Activated CD4-positive, alpha-beta T cell treated with anti-CD3 and anti-CD28 coated beads for 4 hours (primary cell): ENCODE data around the gene DYNC1I1.

ENCODE experiments used
- DNase-seq, 2 donors: peaks; one replicate each; pipeline ENCODE4 v3.0.0-alpha.2; 2020

The DYNC1I1 gene

DNA sequence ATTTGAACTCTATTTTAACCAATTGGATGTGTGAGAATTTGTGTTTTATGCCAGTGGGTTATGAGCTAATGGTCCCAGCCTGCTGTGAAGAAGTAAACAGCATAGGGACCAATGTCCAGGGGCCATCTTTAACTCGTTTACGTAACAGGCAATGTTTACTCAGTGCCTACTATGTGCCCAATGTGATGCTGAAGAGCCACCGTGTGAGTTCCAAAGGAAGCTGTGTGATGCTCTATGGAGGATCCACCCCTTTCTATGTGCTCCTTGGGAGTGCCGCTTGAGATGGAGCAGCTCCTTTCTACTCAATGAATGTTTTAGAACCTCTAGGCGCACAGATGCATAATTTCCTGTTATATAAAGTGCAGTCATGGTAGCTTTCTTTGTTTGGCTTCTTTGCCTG, 21.3 kb downstream of the DYNC1I1 start:
- no peak for DNase-seq

GRCh38 chr7:95794917-95795515, 22.7 kb downstream of the DYNC1I1 start:
- DNase-seq, result no peak

DNA sequence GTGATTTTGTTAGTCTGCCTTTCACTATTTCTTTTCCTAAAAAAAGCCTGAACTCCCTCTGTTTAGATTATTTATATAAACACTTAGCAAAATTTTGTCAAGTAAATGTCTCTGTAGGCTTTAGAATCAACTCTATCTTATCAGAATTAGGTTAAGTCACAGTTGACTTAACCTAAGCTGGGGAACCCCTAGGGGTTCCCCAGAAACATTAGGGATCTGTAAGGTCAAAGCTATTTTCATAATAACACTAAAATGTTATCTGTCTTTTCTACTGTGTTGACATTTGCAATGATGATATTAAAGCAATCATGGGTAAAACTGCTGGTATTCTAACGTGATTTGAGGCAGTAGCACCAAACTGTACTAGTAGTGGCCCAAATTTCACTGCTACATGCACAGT, 24.3 kb downstream of the DYNC1I1 start:
- no peak for DNase-seq

GRCh38 chr7:95798401-95798930, 26.1 kb downstream of the DYNC1I1 start:
- DNase-seq, result no peak

DNA sequence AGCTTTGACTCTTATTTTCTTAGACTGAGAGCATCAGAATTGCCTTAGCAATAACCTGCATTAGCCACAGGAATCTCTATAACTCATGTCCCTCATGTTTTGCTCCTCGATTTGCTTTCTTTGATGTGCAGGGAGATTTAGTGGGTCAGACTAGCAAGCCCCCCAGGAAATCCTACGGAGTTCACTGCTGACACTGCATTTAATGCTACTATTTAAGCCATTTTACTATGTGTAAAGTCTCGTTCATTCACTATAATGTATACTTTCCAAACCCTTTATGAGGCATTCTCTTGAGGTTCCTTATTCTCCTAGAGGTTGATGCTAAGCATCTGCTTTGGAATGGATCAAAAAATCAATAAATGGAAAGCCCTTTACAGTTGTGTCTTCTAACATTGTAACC, 28.4 kb downstream of the DYNC1I1 start:
- DNase-seq, result no peak

DNA sequence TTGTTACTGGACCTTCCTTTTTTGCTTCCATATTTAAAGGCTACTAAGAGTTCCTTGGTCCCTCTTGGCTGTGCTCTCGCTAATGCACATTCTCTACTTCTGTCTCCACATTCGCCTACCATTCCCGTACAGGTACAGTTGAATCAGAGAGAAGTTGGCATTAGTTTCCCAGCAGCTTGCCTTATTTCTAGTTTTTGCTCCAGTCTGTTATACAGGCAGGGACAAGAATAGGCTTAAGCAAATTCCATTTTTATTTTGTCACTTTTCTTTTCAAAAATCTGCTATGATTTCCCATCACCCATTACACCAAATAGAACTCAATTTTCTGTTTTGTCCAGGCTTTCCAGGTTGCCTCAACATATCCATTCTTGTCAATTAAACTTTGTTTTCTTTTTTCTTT, 29.9 kb downstream of the DYNC1I1 start:
- DNase-seq, result no peak

DNA sequence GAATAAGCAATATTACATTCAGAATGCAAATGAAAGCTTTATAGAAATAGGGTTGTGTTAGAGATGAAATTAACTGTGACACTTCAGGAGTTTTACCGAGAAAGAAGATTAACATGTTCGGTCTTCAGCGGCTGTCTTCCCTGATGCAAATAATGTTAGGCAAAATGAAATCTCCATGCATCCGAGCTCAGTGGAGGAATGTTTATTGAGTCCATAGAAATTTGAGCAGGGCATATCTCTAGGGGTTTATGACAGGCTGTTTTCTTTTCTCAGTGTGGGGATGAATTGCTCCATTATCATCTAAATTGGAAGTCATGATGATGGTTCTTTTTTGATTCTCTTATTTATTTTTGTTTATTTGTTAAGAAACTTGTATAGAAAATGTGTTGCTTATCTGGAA, 31.7 kb downstream of the DYNC1I1 start:
- DNase-seq, result no peak

- no peak for DNase-seq
These were observed 33.6 kb downstream of the DYNC1I1 start for GRCh38 chr7:95805909-95806308.

- no peak for DNase-seq
These were observed 36.0 kb downstream of the DYNC1I1 start for GRCh38 chr7:95808396-95808795.

DNA sequence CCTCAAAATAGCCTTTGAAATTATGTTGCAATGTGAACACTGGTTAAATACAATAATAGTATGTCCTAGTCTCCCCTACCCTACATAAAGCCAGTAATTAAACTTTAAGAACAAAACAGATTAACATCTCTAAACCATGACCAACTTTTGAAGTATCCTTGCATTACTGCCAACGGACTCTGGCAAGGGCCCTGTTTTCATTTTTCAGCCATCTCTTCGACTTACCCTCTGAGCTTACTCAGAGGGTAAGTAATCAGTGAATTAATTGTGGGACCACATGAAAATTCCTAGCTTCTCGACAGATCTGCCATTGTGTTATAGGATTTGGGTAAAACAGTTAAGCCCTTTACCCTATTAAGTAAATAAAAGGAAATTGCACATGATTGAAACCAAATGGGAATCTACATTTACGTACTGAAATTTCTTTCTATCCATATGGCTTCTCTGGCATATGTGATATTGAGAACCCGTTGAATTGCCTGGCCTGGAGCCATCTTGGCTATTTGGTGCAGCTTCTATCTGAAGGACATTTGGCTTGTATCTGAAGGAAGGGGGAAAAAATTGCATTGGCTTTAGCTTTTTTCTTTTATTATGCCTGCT, 39.6 kb downstream of the DYNC1I1 start:
- no peak for DNase-seq

DNA sequence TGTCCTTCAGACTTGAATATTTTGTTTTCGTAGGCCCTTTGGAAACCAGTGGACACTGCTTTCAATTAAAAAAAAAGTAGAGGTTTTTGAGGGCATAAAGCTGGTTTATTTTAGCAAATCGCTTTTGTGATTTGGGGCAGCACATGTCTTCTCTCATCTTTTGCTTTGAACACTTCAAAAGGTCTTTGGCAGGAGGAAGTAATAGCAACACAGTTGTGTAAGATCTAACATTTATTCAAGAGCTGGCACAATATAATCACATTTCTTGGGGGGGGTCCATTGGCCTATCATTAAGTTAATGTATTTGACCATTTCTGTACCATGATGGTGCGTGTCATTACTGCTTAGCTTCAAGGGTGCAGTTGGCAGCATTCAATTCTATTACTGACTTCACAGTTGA, 42.4 kb downstream of the DYNC1I1 start:
- no peak for DNase-seq

GRCh38 chr7:95817866-95818640, 45.7 kb downstream of the DYNC1I1 start:
- DNase-seq, result no peak

- no peak for DNase-seq
These were observed 48.4 kb downstream of the DYNC1I1 start for GRCh38 chr7:95820778-95821177.

GRCh38 chr7:95822717-95823116, 50.4 kb downstream of the DYNC1I1 start:
- DNase-seq, result no peak

- no peak for DNase-seq
These were observed 52.3 kb downstream of the DYNC1I1 start for GRCh38 chr7:95824616-95825015.

- DNase-seq, result no peak
These were observed 56.8 kb downstream of the DYNC1I1 start for GRCh38 chr7:95828824-95829790.

DNA sequence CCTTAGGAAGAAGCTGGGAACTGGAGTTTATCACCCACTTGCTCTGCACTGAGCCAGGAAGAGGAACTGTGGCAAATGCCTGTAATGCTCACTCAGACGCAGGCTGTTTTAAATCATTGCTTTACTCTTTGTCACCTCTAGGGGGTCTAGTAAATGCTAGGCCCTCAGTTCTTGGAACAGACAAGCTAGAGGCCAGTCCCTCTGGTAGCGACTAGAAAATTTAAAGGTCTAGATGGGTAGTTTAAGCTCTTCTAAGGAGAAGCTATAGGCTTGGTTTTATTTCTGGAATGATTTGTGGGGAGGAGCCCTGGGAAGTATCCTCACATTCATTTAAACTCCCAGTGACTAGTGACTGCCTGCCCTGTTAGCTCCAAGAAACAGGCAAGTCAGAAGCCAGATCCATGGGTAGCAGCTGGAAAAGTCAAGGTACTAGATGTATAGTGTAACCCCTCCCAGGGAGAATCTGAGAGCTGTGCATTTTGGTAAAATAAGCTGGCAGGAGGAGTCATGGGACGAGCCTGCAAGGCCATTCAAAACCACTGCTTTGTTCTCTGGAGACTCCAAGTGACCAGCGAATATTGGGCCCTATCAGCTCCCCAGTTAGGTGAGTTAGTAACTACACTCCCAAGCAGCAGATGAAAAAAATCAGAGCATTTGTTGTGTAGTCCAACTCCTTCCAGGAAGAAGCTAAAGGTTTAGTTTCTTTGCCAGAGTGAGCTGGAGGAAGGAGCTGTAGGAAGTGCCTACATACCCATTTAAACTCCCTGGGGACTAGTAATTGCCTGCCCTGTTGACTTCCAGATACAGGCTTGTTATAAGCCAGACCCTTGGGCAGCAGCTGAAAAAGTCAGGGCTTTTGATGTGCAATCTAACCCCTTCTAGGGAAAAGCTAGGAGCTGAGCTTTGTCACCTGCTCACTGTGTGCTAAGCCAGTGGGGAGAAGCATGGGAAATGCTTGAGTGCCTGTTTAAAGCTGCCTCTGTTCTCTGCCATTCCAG, 68.9 kb downstream of the DYNC1I1 start:
- DNase-seq, result no peak

DNA sequence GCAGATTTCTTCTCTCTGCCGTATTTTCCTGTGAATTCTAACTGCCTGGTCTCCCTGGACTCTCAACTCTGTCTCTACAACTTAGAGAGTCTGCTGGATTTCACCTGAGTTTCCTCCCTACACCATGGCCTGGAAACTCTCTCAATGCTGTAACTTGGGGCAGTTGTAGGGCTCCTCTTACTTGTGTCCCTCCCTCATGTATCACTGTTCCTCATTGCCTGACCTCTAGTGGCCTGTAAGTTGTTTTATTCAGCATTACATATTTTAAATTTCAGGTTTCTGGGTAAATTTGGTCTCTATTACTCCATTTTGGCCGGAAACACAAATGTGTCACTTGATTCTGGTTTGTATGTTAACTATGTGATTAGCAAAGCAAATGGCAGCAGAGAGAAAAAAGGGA, 70.9 kb downstream of the DYNC1I1 start:
- DNase-seq, result no peak

GRCh38 chr7:95845007-95845406, 72.7 kb downstream of the DYNC1I1 start:
- no peak for DNase-seq

GRCh38 chr7:95847061-95847460, 74.7 kb downstream of the DYNC1I1 start:
- DNase-seq, result no peak

DNA sequence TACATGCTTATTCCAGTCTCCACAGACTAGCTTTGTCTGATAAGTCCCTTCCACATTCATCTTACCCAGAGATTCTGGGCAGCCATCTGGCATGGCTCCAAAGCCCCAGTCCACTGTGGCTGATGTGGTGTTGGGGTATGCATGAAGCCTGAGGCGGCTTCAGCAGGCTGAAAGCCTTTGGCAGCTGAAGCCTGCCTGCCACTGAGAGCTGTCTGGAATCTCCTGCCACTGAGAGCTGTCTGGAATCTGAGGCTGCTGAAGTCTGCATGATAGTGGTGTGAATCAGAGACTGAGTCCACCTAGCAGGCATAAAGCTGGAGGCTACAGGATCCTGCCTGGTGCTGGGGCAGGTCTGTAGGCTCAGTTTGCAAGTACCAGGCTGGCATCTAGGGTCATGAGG, 87.1 kb downstream of the DYNC1I1 start:
- DNase-seq, result no peak

GRCh38 chr7:95861041-95861440, 88.7 kb downstream of the DYNC1I1 start:
- DNase-seq, result no peak
